K562 (cell line): ENCODE measurements around the gene ECPAS.

ENCODE experiments used
- IRF2 ChIP-seq: sonication (generic); formaldehyde crosslinking; IDR thresholded peaks from 2 replicates; pipeline ENCODE4 v1.8.1; 2022; ENCODE audit warnings: mild to moderate bottlenecking, missing genetic modification reagents
- POU5F1 ChIP-seq: fragments of 150-350 bp; IDR thresholded peaks from 2 replicates; pipeline ENCODE4 v1.6.1; 2014; ENCODE audit warnings: borderline replicate concordance, low read length, low read depth, mild to moderate bottlenecking; ENCODE audit not compliant: partially characterized antibody
- RAD21 ChIP-seq, 2 experiments: fragments of 250-450 bp in 1 of 2; fragments of 450-650 bp in 1 of 2; sonication (Bioruptor Pico) in 1 of 2; formaldehyde crosslinking in 1 of 2; IDR thresholded peaks in 1 of 2; conservative IDR thresholded peaks in 1 of 2; 2 replicates each; pipeline versions ENCODE4 v1.4.0 to v1.8.0; 2020 to 2022; ENCODE audit warnings: mild to moderate bottlenecking in 2 of 2, moderate library complexity in 1 of 2
- TF ChIP-seq, protein P1 (sequence below): fragments of 450-650 bp; conservative IDR thresholded peaks from 2 replicates; pipeline ENCODE4 v1.6.1; 2016; ENCODE audit warnings: missing genetic modification characterization, low read depth, mild to moderate bottlenecking, missing compliant biosample characterization, moderate library complexity

DNA sequence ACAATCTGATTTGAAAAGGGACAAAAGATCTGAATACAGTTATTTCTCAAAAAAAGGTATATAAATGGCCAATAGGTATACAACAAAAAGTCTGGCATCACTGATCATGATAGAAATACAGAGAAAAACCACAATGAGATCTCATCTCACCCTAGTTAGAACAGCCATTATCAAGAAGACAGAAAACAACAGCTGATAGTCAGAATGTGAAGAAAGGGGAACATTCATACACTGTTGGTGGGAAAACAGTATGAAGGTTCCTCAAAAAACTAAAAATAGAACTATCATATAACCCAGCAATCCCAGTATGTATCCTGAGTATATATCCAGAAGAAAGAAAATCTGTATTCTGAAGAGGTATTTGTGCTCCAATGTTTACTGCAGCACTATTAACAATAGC lies 78.5 kb downstream of the ECPAS start:
- TF ChIP-seq IRF2 (CRISPR knock-in tag) (no peak), RAD21 (CRISPR knock-in tag; conservative IDR thresholded peaks at IDR 0.05 in 1 of 2, IDR thresholded peaks at IDR 0.05 in 1 of 2) (no peak), POU5F1 (no peak)
- TF ChIP-seq, protein P1, sequence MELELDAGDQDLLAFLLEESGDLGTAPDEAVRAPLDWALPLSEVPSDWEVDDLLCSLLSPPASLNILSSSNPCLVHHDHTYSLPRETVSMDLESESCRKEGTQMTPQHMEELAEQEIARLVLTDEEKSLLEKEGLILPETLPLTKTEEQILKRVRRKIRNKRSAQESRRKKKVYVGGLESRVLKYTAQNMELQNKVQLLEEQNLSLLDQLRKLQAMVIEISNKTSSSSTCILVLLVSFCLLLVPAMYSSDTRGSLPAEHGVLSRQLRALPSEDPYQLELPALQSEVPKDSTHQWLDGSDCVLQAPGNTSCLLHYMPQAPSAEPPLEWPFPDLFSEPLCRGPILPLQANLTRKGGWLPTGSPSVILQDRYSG (tag): no peak
